ACHN (cell line): ENCODE measurements around the gene PDLIM5.
"Not testable (repeated sequence)": the region's sequence is repeated elsewhere in the genome, so short reads cannot be mapped to it uniquely, and the experiment has no call there.

ENCODE experiments used
- DNase-seq: peaks from one replicate; pipeline ENCODE4 v3.0.0-alpha.2; 2015
- in situ Hi-C: cut with HindIII; loops from 2 replicates; pipeline ENCODE4 v1.10.0; 2017; ENCODE audit warnings: low sequenced_read_pairs, low pct_ligation_motif_present, low pct_unique_long_range_greater_than_20kb

PDLIM5 gene

GRCh38 chr4:94595013-94595412 is 143.3 kb downstream of the PDLIM5 start:
- in situ Hi-C loops, result loop anchor here (25.0 kb wide), 1 partner anchor 183 kb away; no protein-coding TSS in a partner anchor
- no peak for DNase-seq

GRCh38 chr4:94595880-94596483 is 144.2 kb downstream of the PDLIM5 start:
- peak; percentile 42 for DNase-seq
- in situ Hi-C loops, result loop anchor here (25.0 kb wide), 1 partner anchor 184 kb away; no protein-coding TSS in a partner anchor

GRCh38 chr4:94598758-94599157 is 147.0 kb downstream of the PDLIM5 start:
- no peak for DNase-seq
- in situ Hi-C loops, result loop anchor here (25.0 kb wide), 1 partner anchor 186 kb away; no protein-coding TSS in a partner anchor

- DNase-seq, result peak; percentile 3
- in situ Hi-C loops, result no loop called here
Observed at GRCh38 chr4:94603170-94603747, 151.5 kb downstream of the PDLIM5 start.

- in situ Hi-C loops, result no loop called here
- DNase-seq, result no peak
Observed at GRCh38 chr4:94605241-94605805, 153.6 kb downstream of the PDLIM5 start.

GRCh38 chr4:94610145-94610544 is 158.4 kb downstream of the PDLIM5 start:
- DNase-seq, result no peak
- in situ Hi-C loops, result no loop called here

GRCh38 chr4:94613248-94613647 is 161.5 kb downstream of the PDLIM5 start:
- in situ Hi-C loops, result no loop called here
- no peak for DNase-seq

GRCh38 chr4:94615451-94615850 is 163.7 kb downstream of the PDLIM5 start:
- DNase-seq, result no peak
- in situ Hi-C loops, result no loop called here

GRCh38 chr4:94621491-94622080 is 169.8 kb downstream of the PDLIM5 start:
- DNase-seq, result peak; percentile 38
- in situ Hi-C loops, result no loop called here

GRCh38 chr4:94623126-94623911 is 171.6 kb downstream of the PDLIM5 start:
- no peak for DNase-seq
- in situ Hi-C loops, result no loop called here

GRCh38 chr4:94626942-94627341 is 175.2 kb downstream of the PDLIM5 start:
- in situ Hi-C loops, result no loop called here
- no peak for DNase-seq

- DNase-seq, in situ Hi-C loops: not testable (repeated sequence)
Observed at GRCh38 chr4:94629058-94629457, 177.3 kb downstream of the PDLIM5 start.

GRCh38 chr4:94629837-94630236 is 178.1 kb downstream of the PDLIM5 start:
- in situ Hi-C loops, result no loop called here

GRCh38 chr4:94634271-94634670 is 182.5 kb downstream of the PDLIM5 start:
- in situ Hi-C loops, result no loop called here
- DNase-seq, result no peak

More at GRCh38 chr4:94629837-94630236, 178.1 kb downstream of the PDLIM5 start:
- no peak for DNase-seq

GRCh38 chr4:94635177-94635576 is 183.4 kb downstream of the PDLIM5 start:
- no peak for DNase-seq
- in situ Hi-C loops, result no loop called here

- DNase-seq, result no peak
- in situ Hi-C loops, result no loop called here
Observed at GRCh38 chr4:94636004-94636403, 184.3 kb downstream of the PDLIM5 start.

- DNase-seq, result no peak
- in situ Hi-C loops, result no loop called here
Observed at GRCh38 chr4:94639298-94639697, 187.6 kb downstream of the PDLIM5 start.

- DNase-seq, result no peak
- in situ Hi-C loops, result no loop called here
Observed at GRCh38 chr4:94640151-94640550, 188.4 kb downstream of the PDLIM5 start.
